Progenitor cell of endocrine pancreas (in vitro differentiated cells): ENCODE results near the gene CCDC40. TPM values are rescaled to one million over a fixed set of nuclear protein-coding genes. Genes with fewer than 3 reads are reported as not detected.

Source experiments
- DNase-seq: peaks from one replicate; pipeline ENCODE4 v3.0.0; 2021; ENCODE audit warnings: low spot score; ENCODE audit not compliant: unreplicated experiment
- H3K27ac Mint-ChIP-seq: 2 replicates; pipeline ENCODE4 v1.8.0; 2021; ENCODE audit warnings: mild to moderate bottlenecking, moderate library complexity, mixed read lengths
- H3K27me3 Mint-ChIP-seq: 2 replicates; pipeline ENCODE4 v1.8.0; 2021; ENCODE audit warnings: mixed read lengths
- H3K36me3 Mint-ChIP-seq: 2 replicates; pipeline ENCODE4 v1.8.0; 2022; ENCODE audit warnings: mixed read lengths; ENCODE audit not compliant: insufficient read depth
- H3K4me1 Mint-ChIP-seq: 2 replicates; pipeline ENCODE4 v1.8.0; 2021; ENCODE audit warnings: low read depth, mixed read lengths
- H3K4me3 Mint-ChIP-seq: 2 replicates; pipeline ENCODE4 v1.8.0; 2021; ENCODE audit warnings: low read depth, mild to moderate bottlenecking, moderate library complexity, mixed read lengths
- H3K9me3 Mint-ChIP-seq: 2 replicates; pipeline ENCODE4 v1.8.0; 2021; ENCODE audit warnings: low read depth, mixed read lengths
- CTCF ChIP-seq: fragments of 200-600 bp; sonication (generic); IDR thresholded peaks from one replicate; pipeline ENCODE4 v1.5.0; 2021; ENCODE audit warnings: antibody characterized with exemption, mild to moderate bottlenecking; ENCODE audit not compliant: unreplicated experiment
- total RNA-seq: library from RNA; stranded (reverse); gene quantifications from 2 replicates; pipeline ENCODE4 v1.2.1, GENCODE V29; 2021

Gene CCDC40
- total RNA-seq, 1 donor from 2014 or later: 26.9 TPM

GRCh38 chr17:80002690-80003490 is 33.6 kb upstream of the CCDC40 start:
- Mint-ChIP-seq H3K27ac (peak overlapping the region; percentile 12), H3K27me3 (no peaks in the 10 kb centered on the region), H3K4me1 (peaks cover 10% of the 10 kb centered on the region), H3K9me3 (no peaks in the 10 kb centered on the region), H3K36me3 (peaks cover 15% of the 10 kb centered on the region), H3K4me3 (no peak overlapping the region)
- no peak for TF ChIP-seq CTCF
- DNase-seq: no peak

- no peak overlapping the region for H3K4me3 Mint-ChIP-seq
- no peaks in the 10 kb centered on the region for H3K27me3 Mint-ChIP-seq
- no peak overlapping the region for H3K27ac Mint-ChIP-seq
- TF ChIP-seq CTCF: no peak
- H3K4me1 Mint-ChIP-seq: peaks cover 10% of the 10 kb centered on the region
- no peaks in the 10 kb centered on the region for H3K9me3 Mint-ChIP-seq
- peaks cover 12% of the 10 kb centered on the region for H3K36me3 Mint-ChIP-seq
- no peak for DNase-seq
Measured at GRCh38 chr17:80003969-80004368, 32.5 kb upstream of the CCDC40 start.

GRCh38 chr17:80005360-80006338 is 30.8 kb upstream of the CCDC40 start:
- Mint-ChIP-seq H3K27me3 (no peaks in the 10 kb centered on the region), H3K36me3 (peaks cover 5% of the 10 kb centered on the region), H3K4me3 (peak overlapping the region; percentile 30), H3K9me3 (no peaks in the 10 kb centered on the region), H3K27ac (peak overlapping the region; percentile 1), H3K4me1 (peaks cover 10% of the 10 kb centered on the region)
- DNase-seq: peak; percentile 70
- TF ChIP-seq CTCF: peak; percentile 96

- peaks cover 10% of the 10 kb centered on the region for H3K4me1 Mint-ChIP-seq
- peak overlapping the region; percentile 30 for H3K4me3 Mint-ChIP-seq
- TF ChIP-seq CTCF: no peak
- no peak for DNase-seq
- no peak overlapping the region for H3K27ac Mint-ChIP-seq
- no peaks in the 10 kb centered on the region for H3K9me3 Mint-ChIP-seq
- H3K27me3 Mint-ChIP-seq: no peaks in the 10 kb centered on the region
- H3K36me3 Mint-ChIP-seq: peaks cover 5% of the 10 kb centered on the region
Measured at GRCh38 chr17:80006339-80006720, 30.1 kb upstream of the CCDC40 start.
